HG03520 (cell line): ENCODE data around the gene SSR2.

Source experiments
- ATAC-seq: cut with Tn5 transposase; IDR thresholded peaks from one replicate; pipeline ENCODE4 v1.9.1; 2021; ENCODE audit warnings: mild to moderate bottlenecking, moderate library complexity; ENCODE audit not compliant: unreplicated experiment

Gene SSR2

GRCh38 chr1:156020293-156021092 is at the start of gene SSR2:
Gene SSR2 (minus strand): TSS chr1:156020951. CDS start chr1:156020167, 784 bp downstream.
- ATAC-seq: peak; percentile 85

GRCh38 chr1:156070548-156070947 is 49.8 kb upstream of the SSR2 start:
- ATAC-seq: no peak

- ATAC-seq: no peak
Observed at GRCh38 chr1:156069490-156070455, 49.0 kb upstream of the SSR2 start.

GRCh38 chr1:156067262-156067661 is 46.5 kb upstream of the SSR2 start:
- no peak for ATAC-seq

GRCh38 chr1:156065871-156066270 is 45.1 kb upstream of the SSR2 start:
- ATAC-seq: no peak

- ATAC-seq: no peak
Observed at GRCh38 chr1:156065212-156065611, 44.5 kb upstream of the SSR2 start.

- ATAC-seq: no peak
Observed at GRCh38 chr1:156064615-156065014, 43.9 kb upstream of the SSR2 start.

GRCh38 chr1:156063997-156064285 is 43.2 kb upstream of the SSR2 start:
- ATAC-seq: no peak

GRCh38 chr1:156062189-156062588 is 41.4 kb upstream of the SSR2 start:
- no peak for ATAC-seq

GRCh38 chr1:156060937-156061636 is 40.3 kb upstream of the SSR2 start, which contains the start of gene RAB25:
Gene RAB25 (plus strand): TSS chr1:156061160. CDS start chr1:156061401, 241 bp downstream.
- ATAC-seq: no peak

- no peak for ATAC-seq
Observed at GRCh38 chr1:156056326-156056849, 35.6 kb upstream of the SSR2 start.

- ATAC-seq: no peak
Observed at GRCh38 chr1:156055281-156056048, 34.7 kb upstream of the SSR2 start.

GRCh38 chr1:156054500-156055280 is 33.9 kb upstream of the SSR2 start, which contains the start of gene LAMTOR2:
Gene LAMTOR2 (plus strand): TSS chr1:156054782. CDS start chr1:156054890, 108 bp downstream.
- peak; percentile 64 for ATAC-seq

GRCh38 chr1:156053768-156054499 is 33.2 kb upstream of the SSR2 start, which contains the start of gene UBQLN4:
Gene UBQLN4 (minus strand): TSS chr1:156053798. CDS start chr1:156053701, 97 bp downstream.
- ATAC-seq: peak; percentile 44

- ATAC-seq: no peak
Observed at GRCh38 chr1:156052862-156053767, 32.4 kb upstream of the SSR2 start.

- ATAC-seq: no peak
Observed at GRCh38 chr1:156051011-156051725, 30.4 kb upstream of the SSR2 start.

- ATAC-seq: no peak
Observed at GRCh38 chr1:156050376-156050775, 29.6 kb upstream of the SSR2 start.
